ENCODE measurements around the gene MICOS13. TPM values are rescaled to one million over a fixed set of nuclear protein-coding genes. Genes with fewer than 3 reads are reported as not detected.

MICOS13 gene
- total and polyA plus RNA-seq, 12 donors = 122 to 658 (median 139) TPM

GRCh38 chr19:5676105-5676771 lies 4.1 kb downstream of the MICOS13 start:
- ATAC-seq (no peak), DNase-seq (no peak)
- Histone ChIP-seq H3K9me3 (no peaks in the 10 kb centered on the region), H3K4me3 (no peak overlapping the region), H3K4me1 (peaks cover 5 to 30% (median 20%) of the 10 kb centered on the region in 9 donors), H3K27ac (no peak overlapping the region), H3K36me3 (peaks cover 0 to 25% (median 0%) of the 10 kb centered on the region in 9 donors), H3K27me3 (no peaks in the 10 kb centered on the region)
- TF ChIP-seq CTCF (IDR thresholded peaks at IDR 0.05) = no peak
- 68 to 74% methylated on average over 17 of the region's 17 CpGs for WGBS, 2 donors
- intact Hi-C loops (cut with DNase I) = loop anchor here in 2 of 10 donors (5.0 kb wide), 2 partner anchors 49 to 54 kb away; partner anchors contain the start of genes SAFB (in 1 of the 2) and SAFB2 (in 1 of the 2)

GRCh38 chr19:5674714-5675113 lies 5.6 kb downstream of the MICOS13 start:
- Histone ChIP-seq H3K9me3 (no peaks in the 10 kb centered on the region), H3K4me3 (no peak overlapping the region), H3K4me1 (peaks cover 5 to 25% (median 16%) of the 10 kb centered on the region in 9 donors), H3K36me3 (peaks cover 0 to 32% (median 6%) of the 10 kb centered on the region in 9 donors), H3K27ac (no peak overlapping the region), H3K27me3 (no peaks in the 10 kb centered on the region)
- DNase-seq (no peak), ATAC-seq (no peak)
- intact Hi-C loops (cut with DNase I) = loop anchor here in 2 of 10 donors (5.0 kb wide), 2 partner anchors 47 to 52 kb away; partner anchors contain the start of genes SAFB (in 1 of the 2) and SAFB2 (in 1 of the 2)
- WGBS, 2 donors = 82 to 84% methylated on average over 5 of the region's 5 CpGs
- no peak for TF ChIP-seq CTCF (IDR thresholded peaks at IDR 0.05)

- DNase-seq (no peak), ATAC-seq (no peak)
- no peak for TF ChIP-seq CTCF (IDR thresholded peaks at IDR 0.05)
- Histone ChIP-seq H3K27ac (no peak overlapping the region), H3K9me3 (no peaks in the 10 kb centered on the region), H3K36me3 (peaks cover 0 to 42% (median 16%) of the 10 kb centered on the region in 9 donors), H3K4me3 (no peak overlapping the region), H3K4me1 (peaks cover 0 to 16% (median 6%) of the 10 kb centered on the region in 9 donors), H3K27me3 (no peaks in the 10 kb centered on the region)
- 96 to 100% methylated on average over 1 of the region's 1 CpG for WGBS, 2 donors
- intact Hi-C loops (cut with DNase I) = no loop called here
These were observed 6.6 kb downstream of the MICOS13 start for GRCh38 chr19:5673752-5674151.

GRCh38 chr19:5672708-5673459 lies 7.4 kb downstream of the MICOS13 start:
- DNase-seq (no peak), ATAC-seq (no peak)
- no peak for TF ChIP-seq CTCF (IDR thresholded peaks at IDR 0.05)
- intact Hi-C loops (cut with DNase I) = no loop called here
- Histone ChIP-seq H3K36me3 (peaks cover 0 to 45% (median 22%) of the 10 kb centered on the region in 9 donors), H3K4me1 (peaks cover 0 to 16% (median 6%) of the 10 kb centered on the region in 9 donors), H3K4me3 (no peak overlapping the region), H3K9me3 (no peaks in the 10 kb centered on the region), H3K27ac (no peak overlapping the region), H3K27me3 (no peaks in the 10 kb centered on the region)
- WGBS, 2 donors = 82 to 87% methylated on average over 13 of the region's 13 CpGs
